Measurements from ENCODE around the gene NAALADL2. TPM values are rescaled to one million over a fixed set of nuclear protein-coding genes. Genes with fewer than 3 reads are reported as not detected.

Gene NAALADL2
- total RNA-seq, 2 experiments from 2014 or later = 0.30 to 1.2 TPM

- CTCF ChIA-PET = no interaction called here
- Mint-ChIP-seq H3K4me1 (ENCODE audit: low read depth) (no peaks in the 10 kb centered on the region), H3K27ac (no peak overlapping the region), H3K9me3 (peaks cover 6% of the 10 kb centered on the region), H3K27me3 (no peaks in the 10 kb centered on the region), H3K4me3 (no peak overlapping the region), H3K36me3 (ENCODE audit: low read depth) (no peaks in the 10 kb centered on the region)
- Histone ChIP-seq H3K36me3 (ENCODE audit: insufficient read depth, low read length) (no peaks in the 10 kb centered on the region), H3K27me3 (ENCODE audit: control insufficient read depth in 1 of 2, insufficient read depth in 2 of 2, low read length in 2 of 2) (no peaks in the 10 kb centered on the region), H3K9me3 (ENCODE audit: control insufficient read depth in 1 of 2, insufficient read depth in 1 of 2, low read length in 2 of 2) (peaks cover 0 to 5% of the 10 kb centered on the region in 2 experiments), H3K27ac (ENCODE audit: low read depth in 1 of 2, low read length in 2 of 2) (no peak overlapping the region), H3K4me1 (ENCODE audit: insufficient read depth, low read length) (no peaks in the 10 kb centered on the region), H3K4me3 (ENCODE audit: low read length) (no peak overlapping the region)
- intact Hi-C loops (cut with DNase I, micrococcal nuclease) = no loop called here
- TF ChIP-seq, protein P1, sequence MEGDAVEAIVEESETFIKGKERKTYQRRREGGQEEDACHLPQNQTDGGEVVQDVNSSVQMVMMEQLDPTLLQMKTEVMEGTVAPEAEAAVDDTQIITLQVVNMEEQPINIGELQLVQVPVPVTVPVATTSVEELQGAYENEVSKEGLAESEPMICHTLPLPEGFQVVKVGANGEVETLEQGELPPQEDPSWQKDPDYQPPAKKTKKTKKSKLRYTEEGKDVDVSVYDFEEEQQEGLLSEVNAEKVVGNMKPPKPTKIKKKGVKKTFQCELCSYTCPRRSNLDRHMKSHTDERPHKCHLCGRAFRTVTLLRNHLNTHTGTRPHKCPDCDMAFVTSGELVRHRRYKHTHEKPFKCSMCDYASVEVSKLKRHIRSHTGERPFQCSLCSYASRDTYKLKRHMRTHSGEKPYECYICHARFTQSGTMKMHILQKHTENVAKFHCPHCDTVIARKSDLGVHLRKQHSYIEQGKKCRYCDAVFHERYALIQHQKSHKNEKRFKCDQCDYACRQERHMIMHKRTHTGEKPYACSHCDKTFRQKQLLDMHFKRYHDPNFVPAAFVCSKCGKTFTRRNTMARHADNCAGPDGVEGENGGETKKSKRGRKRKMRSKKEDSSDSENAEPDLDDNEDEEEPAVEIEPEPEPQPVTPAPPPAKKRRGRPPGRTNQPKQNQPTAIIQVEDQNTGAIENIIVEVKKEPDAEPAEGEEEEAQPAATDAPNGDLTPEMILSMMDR (IDR thresholded peaks at IDR 0.05) = no peak
- POLR2A ChIA-PET = no interaction called here
- DNase-seq = no peak
- no peak for ATAC-seq (ENCODE audit: poor library complexity)
These were observed 442.6 kb downstream of the NAALADL2 start for GRCh38 chr3:175301741-175302140.

GRCh38 chr3:175304404-175304803 lies 445.3 kb downstream of the NAALADL2 start:
- Mint-ChIP-seq H3K9me3 (peaks cover 3% of the 10 kb centered on the region), H3K27ac (no peak overlapping the region), H3K36me3 (ENCODE audit: low read depth) (no peaks in the 10 kb centered on the region), H3K4me3 (no peak overlapping the region), H3K27me3 (no peaks in the 10 kb centered on the region), H3K4me1 (ENCODE audit: low read depth) (peaks cover 11% of the 10 kb centered on the region)
- intact Hi-C loops (cut with DNase I, micrococcal nuclease) = no loop called here
- no peak overlapping the region for H3K27ac ChIP-seq (ENCODE audit: low read depth in 1 of 2, low read length in 2 of 2)
- no peaks in the 10 kb centered on the region for H3K27me3 ChIP-seq (ENCODE audit: control insufficient read depth in 1 of 2, insufficient read depth in 2 of 2, low read length in 2 of 2)
- POLR2A ChIA-PET = no interaction called here
- DNase-seq (no peak), ATAC-seq (ENCODE audit: poor library complexity) (no peak)
- TF ChIP-seq, protein P1 (IDR thresholded peaks at IDR 0.05) = no peak
- CTCF ChIA-PET = no interaction called here
- H3K9me3 ChIP-seq (ENCODE audit: control insufficient read depth in 1 of 2, insufficient read depth in 1 of 2, low read length in 2 of 2) = peaks cover 0 to 5% of the 10 kb centered on the region in 2 experiments
- no peak overlapping the region for H3K4me3 ChIP-seq (ENCODE audit: low read length)
- H3K4me1 ChIP-seq (ENCODE audit: insufficient read depth, low read length) = no peaks in the 10 kb centered on the region
- H3K36me3 ChIP-seq (ENCODE audit: insufficient read depth, low read length) = no peaks in the 10 kb centered on the region

DNA sequence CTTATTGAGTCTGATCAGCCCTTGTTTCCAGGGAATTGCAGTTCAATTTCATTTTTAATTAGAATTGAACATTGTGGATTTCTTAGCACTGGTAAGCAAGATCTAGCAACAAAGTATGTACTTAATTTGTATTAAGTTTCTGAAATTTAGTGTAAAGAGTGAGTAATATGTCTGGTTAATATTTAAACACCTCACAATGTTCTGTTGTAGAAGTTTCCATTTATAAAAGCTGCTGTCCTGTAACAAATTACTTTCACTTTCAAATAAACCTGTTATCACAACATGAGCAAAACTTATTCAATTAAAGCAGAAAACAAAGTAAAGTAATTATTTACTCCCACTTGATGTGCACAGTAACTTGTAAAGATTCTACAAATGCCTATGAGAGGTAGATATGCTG lies 448.5 kb downstream of the NAALADL2 start:
- Histone ChIP-seq H3K27me3 (ENCODE audit: control insufficient read depth in 1 of 2, insufficient read depth in 2 of 2, low read length in 2 of 2) (no peaks in the 10 kb centered on the region), H3K36me3 (ENCODE audit: insufficient read depth, low read length) (no peaks in the 10 kb centered on the region), H3K4me3 (ENCODE audit: low read length) (no peak overlapping the region), H3K27ac (ENCODE audit: low read depth in 1 of 2, low read length in 2 of 2) (no peak overlapping the region), H3K9me3 (ENCODE audit: control insufficient read depth in 1 of 2, insufficient read depth in 1 of 2, low read length in 2 of 2) (peaks cover 0 to 5% of the 10 kb centered on the region in 2 experiments), H3K4me1 (ENCODE audit: insufficient read depth, low read length) (no peaks in the 10 kb centered on the region)
- no peak for DNase-seq
- no peak for ATAC-seq (ENCODE audit: poor library complexity)
- Mint-ChIP-seq H3K4me1 (ENCODE audit: low read depth) (peaks cover 11% of the 10 kb centered on the region), H3K4me3 (no peak overlapping the region), H3K36me3 (ENCODE audit: low read depth) (no peaks in the 10 kb centered on the region), H3K27ac (no peak overlapping the region), H3K9me3 (no peaks in the 10 kb centered on the region), H3K27me3 (no peaks in the 10 kb centered on the region)
- ChIA-PET CTCF (no interaction called here), POLR2A (no interaction called here)
- TF ChIP-seq, protein P1 (IDR thresholded peaks at IDR 0.05) = no peak
- intact Hi-C loops (cut with DNase I, micrococcal nuclease) = no loop called here

Data from CD4-positive, alpha-beta T cell (primary cell).